ENCODE results near the gene ZBTB18. TPM values are rescaled to one million over a fixed set of nuclear protein-coding genes. Genes with fewer than 3 reads are reported as not detected.

The ZBTB18 gene
- total and polyA plus RNA-seq, 2 donors (not counting 1 experiment from before 2014, with no cell fraction given): 10.3 to 12.6 TPM

DNA sequence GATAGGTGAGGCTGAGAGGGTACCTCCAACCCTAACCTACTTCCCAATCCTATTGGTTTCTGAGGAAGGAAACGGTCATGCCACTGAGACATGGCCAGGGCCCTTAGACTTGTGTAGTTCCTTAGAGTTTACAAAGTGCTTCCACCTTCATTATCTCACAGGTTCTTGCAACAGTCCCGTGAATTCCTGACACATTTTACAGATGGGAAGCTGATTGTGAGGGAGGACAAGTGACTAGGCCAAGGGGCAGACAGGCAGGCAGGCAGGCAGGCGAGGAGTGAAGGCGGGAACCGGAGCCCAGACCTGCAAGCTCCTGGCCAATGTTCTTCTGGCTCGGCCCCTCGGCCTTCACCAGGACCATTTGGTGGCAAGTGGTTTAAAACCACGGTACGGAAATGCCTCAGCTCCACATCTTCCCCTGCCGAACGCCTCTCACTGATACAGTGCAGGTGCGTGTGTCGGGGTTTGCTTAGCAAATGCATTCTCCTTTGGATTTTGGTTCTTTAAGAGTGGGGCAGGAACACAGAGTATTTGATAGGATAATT is 45.1 kb downstream of the ZBTB18 start:
- Histone ChIP-seq H2AFZ (ENCODE audit: low read length) (no peak overlapping the region), H4K20me1 (ENCODE audit: control insufficient read depth, extremely low read depth, insufficient read depth, low read length) (no peaks in the 10 kb centered on the region), H3K4me1 (ENCODE audit: control insufficient read depth, extremely low read depth, insufficient read depth, low read length) (peaks cover 2% of the 10 kb centered on the region), H3K4me2 (ENCODE audit: extremely low read depth, insufficient read depth, low read length) (no peak overlapping the region), H3K9me3 (ENCODE audit: control insufficient read depth, insufficient read depth, low read depth, low read length) (no peaks in the 10 kb centered on the region), H3K36me3 (ENCODE audit: control insufficient read depth, insufficient read depth, low read length) (no peaks in the 10 kb centered on the region), H3K4me3 (replicated peaks in 1 of 4; ENCODE audit: control extremely low read depth in 1 of 4, insufficient read depth in 1 of 4, low read depth in 3 of 4, low read length in 4 of 4) (no peak overlapping the region), H3K27ac (ENCODE audit: insufficient read depth, low read length) (no peak overlapping the region), H3K9ac (ENCODE audit: insufficient read depth, low read length) (no peak overlapping the region), H3K27me3 (ENCODE audit: control insufficient read depth, insufficient read depth, low read length) (peaks cover 10% of the 10 kb centered on the region), H3K79me2 (ENCODE audit: control insufficient read depth, insufficient read depth, low read length) (no peaks in the 10 kb centered on the region)
- no peak for TF ChIP-seq EZH2 (IDR thresholded peaks at IDR 0.05; ENCODE audit: low read length, missing control alignments)
- TF ChIP-seq, protein P1, sequence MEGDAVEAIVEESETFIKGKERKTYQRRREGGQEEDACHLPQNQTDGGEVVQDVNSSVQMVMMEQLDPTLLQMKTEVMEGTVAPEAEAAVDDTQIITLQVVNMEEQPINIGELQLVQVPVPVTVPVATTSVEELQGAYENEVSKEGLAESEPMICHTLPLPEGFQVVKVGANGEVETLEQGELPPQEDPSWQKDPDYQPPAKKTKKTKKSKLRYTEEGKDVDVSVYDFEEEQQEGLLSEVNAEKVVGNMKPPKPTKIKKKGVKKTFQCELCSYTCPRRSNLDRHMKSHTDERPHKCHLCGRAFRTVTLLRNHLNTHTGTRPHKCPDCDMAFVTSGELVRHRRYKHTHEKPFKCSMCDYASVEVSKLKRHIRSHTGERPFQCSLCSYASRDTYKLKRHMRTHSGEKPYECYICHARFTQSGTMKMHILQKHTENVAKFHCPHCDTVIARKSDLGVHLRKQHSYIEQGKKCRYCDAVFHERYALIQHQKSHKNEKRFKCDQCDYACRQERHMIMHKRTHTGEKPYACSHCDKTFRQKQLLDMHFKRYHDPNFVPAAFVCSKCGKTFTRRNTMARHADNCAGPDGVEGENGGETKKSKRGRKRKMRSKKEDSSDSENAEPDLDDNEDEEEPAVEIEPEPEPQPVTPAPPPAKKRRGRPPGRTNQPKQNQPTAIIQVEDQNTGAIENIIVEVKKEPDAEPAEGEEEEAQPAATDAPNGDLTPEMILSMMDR (conservative IDR thresholded peaks at IDR 0.05 in 1 of 2, IDR thresholded peaks at IDR 0.05 in 1 of 2; ENCODE audit: low read depth in 1 of 2, low read length in 2 of 2): no peak
- DNase-seq (ENCODE audit: low read depth in 2 of 2): no peak

DNA sequence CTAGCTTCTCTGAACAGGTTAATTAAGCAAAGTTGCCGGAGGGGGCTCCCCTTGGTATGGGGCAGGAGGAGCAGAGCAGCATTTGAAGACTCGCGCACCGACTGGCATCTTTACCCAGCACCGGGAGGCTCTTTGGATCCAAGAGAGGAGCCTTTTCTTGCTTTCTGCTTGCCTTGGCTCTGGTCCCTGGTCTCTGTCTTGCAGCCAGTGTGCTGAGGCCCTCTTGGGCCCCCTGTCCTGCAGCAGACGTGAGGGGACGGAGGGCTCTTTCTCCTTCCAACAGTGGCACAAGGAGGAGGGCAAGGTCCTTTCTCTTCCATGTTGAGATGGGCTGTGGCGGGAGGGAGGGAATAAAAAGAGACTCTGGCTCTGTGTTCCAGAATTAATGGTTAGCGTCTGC is 45.6 kb downstream of the ZBTB18 start:
- peaks cover 10% of the 10 kb centered on the region for H3K27me3 ChIP-seq (ENCODE audit: control insufficient read depth, insufficient read depth, low read length)
- H3K4me2 ChIP-seq (ENCODE audit: extremely low read depth, insufficient read depth, low read length): no peak overlapping the region
- H3K79me2 ChIP-seq (ENCODE audit: control insufficient read depth, insufficient read depth, low read length): no peaks in the 10 kb centered on the region
- H3K9me3 ChIP-seq (ENCODE audit: control insufficient read depth, insufficient read depth, low read depth, low read length): no peaks in the 10 kb centered on the region
- H3K27ac ChIP-seq (ENCODE audit: insufficient read depth, low read length): no peak overlapping the region
- H4K20me1 ChIP-seq (ENCODE audit: control insufficient read depth, extremely low read depth, insufficient read depth, low read length): no peaks in the 10 kb centered on the region
- H3K4me3 ChIP-seq (replicated peaks in 1 of 4; ENCODE audit: control extremely low read depth in 1 of 4, insufficient read depth in 1 of 4, low read depth in 3 of 4, low read length in 4 of 4): no peak overlapping the region
- H3K9ac ChIP-seq (ENCODE audit: insufficient read depth, low read length): no peak overlapping the region
- H3K36me3 ChIP-seq (ENCODE audit: control insufficient read depth, insufficient read depth, low read length): no peaks in the 10 kb centered on the region
- peaks cover 3% of the 10 kb centered on the region for H3K4me1 ChIP-seq (ENCODE audit: control insufficient read depth, extremely low read depth, insufficient read depth, low read length)
- DNase-seq (ENCODE audit: low read depth in 2 of 2): no peak
- no peak for TF ChIP-seq EZH2 (IDR thresholded peaks at IDR 0.05; ENCODE audit: low read length, missing control alignments)
- TF ChIP-seq, protein P1 (conservative IDR thresholded peaks at IDR 0.05 in 1 of 2, IDR thresholded peaks at IDR 0.05 in 1 of 2; ENCODE audit: low read depth in 1 of 2, low read length in 2 of 2): no peak
- no peak overlapping the region for H2AFZ ChIP-seq (ENCODE audit: low read length)

DNA sequence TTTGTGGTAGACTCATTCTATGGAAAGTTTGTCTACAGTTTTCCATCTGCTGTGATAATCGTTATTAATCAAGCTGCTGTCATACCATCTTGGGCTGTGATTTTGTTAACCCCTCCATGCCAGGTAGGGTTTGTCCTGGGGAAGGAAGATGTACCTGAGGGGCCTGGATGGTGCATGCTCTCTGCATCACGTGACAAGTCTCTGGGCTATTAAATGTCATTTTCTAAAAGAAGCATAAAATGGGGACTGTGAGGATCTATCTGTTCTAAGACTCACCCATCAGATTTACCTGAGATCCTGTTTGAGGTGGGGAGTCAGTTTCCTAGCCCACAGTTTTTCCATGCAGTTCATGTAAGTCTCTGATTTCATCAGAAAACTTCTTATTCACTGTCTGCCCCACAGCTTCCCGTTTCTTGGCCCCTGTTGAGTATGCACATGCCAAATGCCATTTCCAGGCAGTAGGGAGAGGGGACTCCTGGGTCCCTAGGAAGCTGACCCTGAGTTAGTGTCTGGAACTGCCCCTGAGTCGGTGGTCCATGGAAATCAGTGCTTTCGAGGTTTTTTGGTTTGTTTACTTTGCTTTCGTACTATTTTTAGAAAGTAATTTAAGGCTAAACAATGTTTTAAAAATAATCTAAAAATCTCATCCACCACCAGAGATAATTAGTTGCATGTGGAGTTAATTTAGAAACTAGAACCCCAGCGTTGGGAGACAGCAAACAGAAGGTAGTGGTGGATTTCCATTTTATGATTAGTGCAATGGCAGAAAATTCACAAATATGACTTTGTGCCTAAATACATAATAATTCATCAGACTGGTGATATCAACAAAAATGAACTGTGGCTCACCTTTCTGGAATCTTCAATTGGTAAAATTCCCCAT is 46.7 kb downstream of the ZBTB18 start:
- H3K4me3 ChIP-seq (replicated peaks in 1 of 4; ENCODE audit: control extremely low read depth in 1 of 4, insufficient read depth in 1 of 4, low read depth in 3 of 4, low read length in 4 of 4): no peak overlapping the region
- peaks cover 10% of the 10 kb centered on the region for H3K27me3 ChIP-seq (ENCODE audit: control insufficient read depth, insufficient read depth, low read length)
- no peaks in the 10 kb centered on the region for H3K79me2 ChIP-seq (ENCODE audit: control insufficient read depth, insufficient read depth, low read length)
- no peaks in the 10 kb centered on the region for H3K36me3 ChIP-seq (ENCODE audit: control insufficient read depth, insufficient read depth, low read length)
- H3K4me2 ChIP-seq (ENCODE audit: extremely low read depth, insufficient read depth, low read length): no peak overlapping the region
- H3K9me3 ChIP-seq (ENCODE audit: control insufficient read depth, insufficient read depth, low read depth, low read length): no peaks in the 10 kb centered on the region
- no peak overlapping the region for H2AFZ ChIP-seq (ENCODE audit: low read length)
- TF ChIP-seq, protein P1 (conservative IDR thresholded peaks at IDR 0.05 in 1 of 2, IDR thresholded peaks at IDR 0.05 in 1 of 2; ENCODE audit: low read depth in 1 of 2, low read length in 2 of 2): no peak
- TF ChIP-seq EZH2 (IDR thresholded peaks at IDR 0.05; ENCODE audit: low read length, missing control alignments): no peak
- peaks cover 3% of the 10 kb centered on the region for H3K4me1 ChIP-seq (ENCODE audit: control insufficient read depth, extremely low read depth, insufficient read depth, low read length)
- no peak overlapping the region for H3K27ac ChIP-seq (ENCODE audit: insufficient read depth, low read length)
- no peaks in the 10 kb centered on the region for H4K20me1 ChIP-seq (ENCODE audit: control insufficient read depth, extremely low read depth, insufficient read depth, low read length)
- H3K9ac ChIP-seq (ENCODE audit: insufficient read depth, low read length): no peak overlapping the region
- DNase-seq (ENCODE audit: low read depth in 2 of 2): no peak
